Raji (cell line): ENCODE results near the gene SLC9B1.

Experiments used
- POLR2A ChIP-seq: IDR thresholded peaks from 2 replicates; pipeline ENCODE4 v1.6.1; 2011; ENCODE audit warnings: low read depth, low read length, control low read depth; ENCODE audit not compliant: insufficient read depth

Gene SLC9B1

GRCh38 chr4:103019308-103020124, at the start of gene SLC9B1:
Gene SLC9B1, minus strand, starts transcription at chr4:103019705. Its CDS starts 27,994 bp downstream, at chr4:102991711.
- TF ChIP-seq POLR2A, result peak; percentile 77

GRCh38 chr4:103067841-103068547, 48.5 kb upstream of the SLC9B1 start:
- no peak for TF ChIP-seq POLR2A

GRCh38 chr4:103060453-103061148, 41.1 kb upstream of the SLC9B1 start:
- TF ChIP-seq POLR2A, result no peak

- TF ChIP-seq POLR2A, result no peak
Measured at GRCh38 chr4:103054030-103054429, 34.5 kb upstream of the SLC9B1 start.

- TF ChIP-seq POLR2A, result no peak
Measured at GRCh38 chr4:103052779-103053178, 33.3 kb upstream of the SLC9B1 start.

GRCh38 chr4:103052145-103052544, 32.6 kb upstream of the SLC9B1 start:
- TF ChIP-seq POLR2A, result no peak

- TF ChIP-seq POLR2A, result no peak
Measured at GRCh38 chr4:103050736-103051436, 31.4 kb upstream of the SLC9B1 start.

GRCh38 chr4:103046416-103047290, 27.1 kb upstream of the SLC9B1 start:
- no peak for TF ChIP-seq POLR2A

- TF ChIP-seq POLR2A, result no peak
Measured at GRCh38 chr4:103044183-103044582, 24.7 kb upstream of the SLC9B1 start.

GRCh38 chr4:103036169-103036568, 16.7 kb upstream of the SLC9B1 start:
- no peak for TF ChIP-seq POLR2A

GRCh38 chr4:103032574-103032973, 13.1 kb upstream of the SLC9B1 start:
- no peak for TF ChIP-seq POLR2A

- TF ChIP-seq POLR2A, result no peak
Measured at GRCh38 chr4:103030791-103031190, 11.3 kb upstream of the SLC9B1 start.

- TF ChIP-seq POLR2A, result no peak
Measured at GRCh38 chr4:103029300-103029699, 9.8 kb upstream of the SLC9B1 start.

GRCh38 chr4:103026868-103027267, 7.4 kb upstream of the SLC9B1 start:
- no peak for TF ChIP-seq POLR2A
